ENCODE data around the gene CIB4.
"Not testable (repeated sequence)": the region's sequence is repeated elsewhere in the genome, so short reads cannot be mapped to it uniquely, and the experiment has no call there.

The CIB4 gene

GRCh38 chr2:26655611-26656195 lies 14.5 kb upstream of the CIB4 start:
- DNase-seq (ENCODE audit: low spot score) = no peak
- no peak for TF ChIP-seq CTCF (IDR thresholded peaks at IDR 0.05; ENCODE audit: extremely low read depth, insufficient read depth, missing control alignments)
- in situ Hi-C loops (cut with MboI; ENCODE audit: low pct_unique_long_range_greater_than_20kb, low sequenced_read_pairs, unreplicated experiment) = no loop called here

- in situ Hi-C loops (cut with MboI; ENCODE audit: low pct_unique_long_range_greater_than_20kb, low sequenced_read_pairs, unreplicated experiment); DNase-seq (ENCODE audit: low spot score): not testable (repeated sequence)
These were observed 14.0 kb upstream of the CIB4 start for GRCh38 chr2:26655120-26655519.

GRCh38 chr2:26654061-26654340 lies 12.8 kb upstream of the CIB4 start:
- no peak for DNase-seq (ENCODE audit: low spot score)
- in situ Hi-C loops (cut with MboI; ENCODE audit: low pct_unique_long_range_greater_than_20kb, low sequenced_read_pairs, unreplicated experiment) = no loop called here
- no peak for TF ChIP-seq CTCF (IDR thresholded peaks at IDR 0.05; ENCODE audit: extremely low read depth, insufficient read depth, missing control alignments)

GRCh38 chr2:26653207-26654060 lies 12.3 kb upstream of the CIB4 start:
- TF ChIP-seq CTCF (IDR thresholded peaks at IDR 0.05; ENCODE audit: extremely low read depth, insufficient read depth, missing control alignments) = no peak
- in situ Hi-C loops (cut with MboI; ENCODE audit: low pct_unique_long_range_greater_than_20kb, low sequenced_read_pairs, unreplicated experiment) = no loop called here
- no peak for DNase-seq (ENCODE audit: low spot score)

GRCh38 chr2:26652361-26653041 lies 11.3 kb upstream of the CIB4 start:
- no peak for TF ChIP-seq CTCF (IDR thresholded peaks at IDR 0.05; ENCODE audit: extremely low read depth, insufficient read depth, missing control alignments)
- in situ Hi-C loops (cut with MboI; ENCODE audit: low pct_unique_long_range_greater_than_20kb, low sequenced_read_pairs, unreplicated experiment) = no loop called here
- no peak for DNase-seq (ENCODE audit: low spot score)

GRCh38 chr2:26651799-26652198 lies 10.6 kb upstream of the CIB4 start:
- in situ Hi-C loops (cut with MboI; ENCODE audit: low pct_unique_long_range_greater_than_20kb, low sequenced_read_pairs, unreplicated experiment) = no loop called here
- TF ChIP-seq CTCF (IDR thresholded peaks at IDR 0.05; ENCODE audit: extremely low read depth, insufficient read depth, missing control alignments) = no peak
- no peak for DNase-seq (ENCODE audit: low spot score)

- DNase-seq (ENCODE audit: low spot score) = no peak
- in situ Hi-C loops (cut with MboI; ENCODE audit: low pct_unique_long_range_greater_than_20kb, low sequenced_read_pairs, unreplicated experiment) = no loop called here
- TF ChIP-seq CTCF (IDR thresholded peaks at IDR 0.05; ENCODE audit: extremely low read depth, insufficient read depth, missing control alignments) = no peak
These were observed 10.3 kb upstream of the CIB4 start for GRCh38 chr2:26651470-26651771.
